HG02610 (cell line): ENCODE results near the gene CSMD2.

Experiments
- ATAC-seq: cut with Tn5 transposase; IDR thresholded peaks from one replicate; pipeline ENCODE4 v1.9.1; 2021; ENCODE audit warnings: mild to moderate bottlenecking, moderate library complexity; ENCODE audit not compliant: unreplicated experiment

The CSMD2 gene

DNA sequence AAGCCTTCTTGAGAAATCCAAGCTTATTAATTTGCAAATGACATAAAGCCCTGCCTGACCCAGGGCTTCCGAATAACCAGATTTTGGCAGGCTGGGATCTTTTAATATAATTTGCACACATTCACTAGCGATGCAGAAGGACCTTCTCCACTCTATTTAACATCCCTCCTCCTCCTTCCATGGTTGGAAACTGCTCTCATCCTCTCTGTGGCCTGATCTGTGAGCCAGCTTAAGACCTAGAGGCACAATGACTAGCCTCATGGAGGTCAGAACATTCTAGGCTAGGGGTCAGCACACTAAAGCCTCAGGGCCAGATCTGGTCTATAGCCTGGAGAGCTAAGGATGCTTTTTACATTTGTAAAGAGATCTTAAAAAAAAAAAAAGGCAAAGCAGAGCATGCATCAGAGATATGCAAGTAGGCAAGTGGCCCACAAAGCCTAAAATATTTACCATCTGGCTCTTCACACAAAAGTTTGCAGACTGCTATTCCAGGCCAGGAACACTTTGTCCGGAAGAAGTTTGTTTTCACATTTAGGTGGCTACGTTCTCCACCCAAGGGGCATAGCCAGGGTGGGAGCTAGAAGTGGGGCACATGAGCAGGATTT, 439.4 kb downstream of the CSMD2 start:
- no peak for ATAC-seq

DNA sequence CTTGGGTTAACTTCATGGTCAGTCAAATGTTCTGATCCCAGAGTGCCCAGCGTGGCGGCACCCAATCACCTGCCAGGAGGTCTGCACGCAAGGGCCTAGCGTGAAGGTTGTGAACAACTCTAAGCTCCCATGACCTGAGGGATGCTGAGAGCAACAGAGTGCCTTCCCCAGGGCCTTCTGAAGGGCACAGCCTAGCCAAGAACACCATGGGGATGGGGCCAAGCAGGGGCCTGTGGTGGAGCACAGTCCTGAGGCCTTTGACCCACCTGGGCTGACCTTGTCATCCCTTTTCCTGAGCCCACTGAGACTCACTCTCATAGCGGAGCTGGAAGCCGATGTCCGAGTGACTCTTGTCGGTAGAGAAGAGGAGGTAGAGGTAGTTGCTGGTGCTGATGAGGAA, 440.0 kb downstream of the CSMD2 start:
- no peak for ATAC-seq

DNA sequence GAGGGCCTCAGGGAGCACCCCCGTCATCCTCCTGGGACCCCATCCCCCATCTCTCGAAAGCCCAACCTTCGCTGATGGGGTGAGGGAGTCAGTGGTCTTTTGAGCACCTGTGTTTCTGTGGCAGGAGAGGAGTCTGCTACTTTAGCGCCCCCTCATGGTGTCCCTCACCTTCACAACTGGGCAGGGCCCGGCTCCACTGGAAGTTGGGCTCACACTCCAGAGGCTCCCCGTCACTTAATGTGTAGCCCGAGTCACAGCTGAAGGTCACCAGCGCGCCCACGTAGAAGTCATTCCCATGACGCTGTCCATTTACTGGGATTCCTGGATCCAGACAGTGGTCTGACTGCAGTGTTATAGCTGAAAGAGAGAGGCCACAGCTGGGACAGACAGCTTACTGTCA, 440.7 kb downstream of the CSMD2 start:
- no peak for ATAC-seq

GRCh38 chr1:33723251-33723650, 441.8 kb downstream of the CSMD2 start:
- ATAC-seq = no peak

GRCh38 chr1:33721301-33721815, 443.7 kb downstream of the CSMD2 start:
- ATAC-seq = no peak

DNA sequence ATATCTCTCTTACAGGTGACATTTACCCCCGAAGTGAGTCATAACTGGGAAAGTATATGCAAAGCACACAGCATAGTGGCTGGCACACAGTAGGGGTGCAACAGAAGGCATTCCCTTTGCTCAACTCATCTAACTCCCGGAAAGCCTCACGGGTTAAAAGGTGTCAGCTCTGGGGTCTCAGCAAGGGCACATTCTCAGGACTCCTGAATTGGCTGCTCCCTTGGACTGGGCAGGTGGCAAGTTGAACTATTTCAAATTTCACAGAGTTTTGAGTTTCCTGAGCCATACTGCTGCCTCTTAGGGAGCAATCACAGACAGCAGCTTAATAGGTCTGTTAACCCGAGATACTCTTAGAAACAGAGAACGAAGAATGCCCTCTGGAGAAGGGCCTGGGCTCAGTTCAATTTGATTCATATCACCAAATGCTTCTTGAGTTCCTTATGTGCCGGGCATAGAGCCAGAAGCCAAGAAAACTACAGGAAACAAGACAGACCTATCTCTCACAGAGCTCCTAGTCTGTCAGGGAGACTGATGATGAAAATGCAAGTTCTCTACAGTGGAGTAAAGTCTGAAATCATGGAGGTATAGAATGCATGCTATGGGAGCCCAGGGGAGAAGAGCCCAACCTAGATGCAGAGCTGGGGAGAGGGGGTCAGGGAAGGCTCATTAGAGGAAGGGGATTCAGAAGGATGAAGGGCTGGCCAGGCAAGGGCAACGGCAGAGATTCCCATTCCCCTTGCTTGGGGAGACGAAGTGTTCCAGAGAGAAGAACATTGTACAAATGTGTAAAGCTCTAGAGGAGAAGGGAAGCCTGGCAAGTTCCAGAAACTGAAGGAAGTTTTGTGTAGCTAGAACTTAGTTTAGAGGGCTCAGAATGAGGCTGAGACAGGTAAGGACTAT, 445.0 kb downstream of the CSMD2 start:
- no peak for ATAC-seq

GRCh38 chr1:33719326-33719725, 445.7 kb downstream of the CSMD2 start:
- no peak for ATAC-seq

DNA sequence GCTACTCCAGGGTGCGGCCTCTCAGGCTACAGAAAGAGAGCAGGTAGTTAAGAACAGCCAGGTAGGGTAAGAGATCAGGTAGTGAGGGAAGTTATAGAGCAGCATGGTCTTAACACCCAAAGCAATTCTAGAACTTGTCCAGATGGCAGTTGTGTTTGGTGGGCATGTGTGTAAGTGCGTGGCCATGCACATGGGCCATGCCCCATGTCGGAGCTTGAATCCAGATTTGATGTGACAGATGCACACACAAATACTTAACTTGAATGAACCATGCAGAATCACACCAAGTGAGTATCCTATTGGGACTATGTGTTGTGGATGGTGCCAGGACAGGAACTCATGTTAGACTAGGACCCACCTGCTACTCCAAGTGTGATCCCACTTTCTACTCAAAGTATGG, 446.8 kb downstream of the CSMD2 start:
- no peak for ATAC-seq

DNA sequence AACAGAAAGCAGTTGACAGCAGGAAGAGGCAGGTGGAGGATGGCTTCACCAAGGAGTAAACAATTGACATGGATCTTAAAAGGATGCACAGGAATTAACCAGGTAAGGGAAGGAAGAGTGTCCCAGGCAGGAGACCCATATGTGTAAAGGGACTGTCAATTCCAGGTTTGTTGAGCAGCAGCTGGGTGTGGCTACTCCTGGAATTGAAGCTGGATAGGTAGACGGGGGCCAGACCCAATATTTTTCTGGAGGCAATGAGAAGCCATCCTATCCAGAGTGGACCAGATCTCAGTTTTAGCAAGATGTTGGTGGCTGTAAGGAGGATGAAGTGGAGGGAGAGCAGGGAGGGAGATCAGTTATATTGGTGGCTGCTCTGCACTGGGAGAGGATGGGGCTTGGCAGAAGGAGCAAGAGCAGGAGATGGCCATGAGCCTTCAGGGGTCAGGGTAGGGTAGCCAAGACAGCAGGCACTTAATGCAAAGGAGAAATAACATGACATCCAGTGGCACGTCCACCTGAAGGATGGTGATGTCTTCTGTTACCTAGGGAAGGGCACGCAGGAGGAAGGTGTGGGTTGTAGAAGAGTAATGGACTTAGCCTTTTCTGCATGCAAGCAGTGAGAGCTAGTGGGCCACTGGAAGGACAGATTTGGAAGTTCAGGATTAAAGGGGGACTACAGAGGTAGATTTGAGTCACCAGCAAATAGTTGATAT, 447.9 kb downstream of the CSMD2 start:
- ATAC-seq = no peak

DNA sequence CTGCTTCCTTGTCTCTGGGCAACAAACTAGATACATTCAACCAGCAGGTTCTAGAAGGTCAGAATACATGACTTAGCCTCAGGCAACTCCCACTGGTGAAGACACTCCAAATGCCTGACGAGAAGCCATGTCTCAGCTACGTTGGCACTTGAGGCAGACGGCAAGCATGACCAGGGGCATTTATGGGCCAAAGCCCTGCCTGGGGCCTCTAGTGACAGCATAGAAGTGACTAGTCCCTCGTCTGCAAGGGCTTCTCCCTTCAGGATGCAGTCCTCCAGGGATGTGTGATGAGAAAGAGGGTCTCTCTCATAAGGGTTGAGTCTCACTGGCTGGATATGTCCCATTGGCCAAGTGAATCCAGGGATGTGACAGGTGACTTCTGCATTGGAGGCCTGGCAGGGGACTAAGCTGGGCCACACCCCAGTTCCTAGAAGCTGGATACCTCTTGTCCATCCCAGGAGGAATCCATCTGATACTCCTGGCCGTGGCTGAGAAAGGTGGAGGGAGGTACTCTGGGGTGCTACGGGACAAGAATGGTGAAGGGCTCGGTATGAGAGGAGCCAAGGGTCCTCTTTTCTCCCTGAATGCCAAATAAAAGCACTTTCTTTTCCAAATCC, 449.7 kb downstream of the CSMD2 start:
- no peak for ATAC-seq

- ATAC-seq = no peak
These were observed 450.6 kb downstream of the CSMD2 start for GRCh38 chr1:33714421-33714820.

DNA sequence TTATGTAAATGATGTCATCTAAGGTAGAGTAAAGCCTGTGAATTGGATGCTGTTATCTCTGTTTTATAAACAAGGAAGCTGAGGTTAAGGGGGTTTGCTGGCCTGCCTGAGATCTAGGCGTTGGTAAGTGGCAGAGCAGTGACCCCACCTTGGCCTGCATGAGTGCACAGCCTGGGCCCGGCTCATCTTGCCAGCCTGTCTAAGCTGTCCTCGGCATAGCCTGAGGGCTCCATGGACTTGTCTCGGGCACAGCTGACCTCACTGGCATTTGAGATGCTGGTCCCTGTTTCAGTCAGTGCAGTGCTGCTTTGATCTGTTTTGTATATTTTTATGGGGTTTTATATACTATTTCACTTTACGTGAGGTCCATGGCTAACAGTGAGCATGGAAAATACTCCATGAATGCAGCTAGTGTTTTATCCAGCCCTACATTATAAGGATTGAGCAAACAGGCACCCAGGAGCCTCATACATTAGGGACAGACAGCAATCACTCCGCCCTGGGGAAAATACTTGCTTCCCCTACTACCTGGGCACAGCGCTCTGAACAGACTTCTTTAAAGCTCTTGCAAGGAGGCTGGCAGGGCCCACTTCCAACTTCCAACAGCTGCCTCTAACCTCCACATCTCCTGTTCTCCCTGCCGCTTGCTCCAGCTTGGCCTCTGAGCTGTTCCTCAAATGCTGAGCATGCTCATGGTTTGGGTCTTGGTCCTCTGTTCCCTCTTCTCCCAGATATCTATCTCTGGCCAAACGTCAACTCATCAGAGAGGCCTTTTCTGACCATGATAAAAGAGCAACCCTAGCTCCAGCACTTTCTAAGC, 451.8 kb downstream of the CSMD2 start:
- ATAC-seq = no peak

DNA sequence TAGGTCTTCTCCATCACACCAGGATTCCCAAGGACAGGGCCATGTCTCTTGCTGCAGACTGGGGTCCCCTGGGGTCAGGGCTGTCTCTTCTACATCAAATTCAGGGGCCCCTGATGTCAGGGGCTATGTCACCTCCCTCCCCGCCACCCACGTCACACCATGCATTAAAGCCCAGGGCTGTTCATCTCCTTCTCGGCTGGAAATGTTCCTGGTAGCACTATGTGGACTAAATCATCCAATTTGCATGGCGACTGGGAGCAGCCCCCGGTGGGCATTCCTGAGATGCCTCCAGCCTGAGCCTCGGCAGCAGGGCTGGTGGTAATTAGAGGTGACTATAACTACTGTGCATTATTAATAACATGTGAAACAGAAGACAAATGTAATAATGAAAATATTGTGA, 452.8 kb downstream of the CSMD2 start:
- no peak for ATAC-seq

- ATAC-seq = no peak
These were observed 453.5 kb downstream of the CSMD2 start for GRCh38 chr1:33711511-33711910.

DNA sequence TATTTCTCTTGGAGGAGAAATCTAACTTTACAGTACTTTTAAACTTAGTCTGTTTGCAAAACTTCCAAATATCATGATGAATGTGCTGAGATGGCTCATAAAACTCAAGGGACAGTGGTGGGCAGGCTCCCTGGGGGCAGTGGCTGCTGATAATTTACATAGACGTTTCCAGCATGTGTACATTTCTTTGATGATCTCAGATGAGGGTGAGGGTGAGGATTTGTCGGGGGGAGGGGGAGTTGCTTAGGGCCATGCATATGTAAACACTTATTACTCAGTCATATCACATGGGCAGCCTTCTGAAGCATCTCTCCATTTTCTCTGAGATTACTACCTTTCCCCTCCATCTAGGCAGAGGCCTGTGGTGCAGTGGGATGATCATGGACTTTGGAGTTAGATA, 454.1 kb downstream of the CSMD2 start:
- ATAC-seq = no peak

GRCh38 chr1:33709783-33710718, 455.0 kb downstream of the CSMD2 start:
- ATAC-seq = no peak

- ATAC-seq = no peak
These were observed 455.8 kb downstream of the CSMD2 start for GRCh38 chr1:33709174-33709782.

- ATAC-seq = no peak
These were observed 458.3 kb downstream of the CSMD2 start for GRCh38 chr1:33706634-33707255.
